K562 (cell line): ENCODE results near the gene DDX43. TPM values are rescaled to one million over a fixed set of nuclear protein-coding genes. Genes with fewer than 3 reads are reported as not detected.

Experiments
- ATAC-seq: fragments of 200-7000 bp; cut with Tn5 transposase; 3 replicates; pipeline ENCODE4 v1.9.1; 2020; ENCODE audit warnings: moderate library complexity
- BruUV-seq: library from RNA; stranded (reverse); fragments of 400-500 nt; replicated peaks from 2 replicates; lab custom pipeline; 2021; lab: Mats Ljungman, UMichigan
- CTCF ChIA-PET: fragments of 300-600 bp; formaldehyde crosslinking; extraction: SDS; loops from one replicate; lab custom pipeline; 2021; ENCODE audit warnings: low intra/inter-chr PET ratio; lab: Yijun Ruan, JAX
- POLR2A ChIA-PET: fragments of 300-600, 350-650 bp; sonication (Branson Sonifier 250); formaldehyde crosslinking; extraction: SDS; loops from one replicate; lab custom pipeline; 2021; ENCODE audit warnings: antibody characterized with exemption, inconsistent platforms; lab: Yijun Ruan, JAX
- DNase-seq, 4 experiments: peaks; one replicate each; pipeline versions ENCODE4 v3.0.0 to v3.0.0-alpha.2; 2011 to 2018; ENCODE audit warnings: low spot score in 3 of 4, mixed read lengths in 3 of 4; ENCODE audit errors: extremely low read depth in 1 of 4
- FAIRE-seq: peaks from 2 replicates; lab custom pipeline; 2011; peaks lifted over from hg19 to GRCh38; lab: Jason Lieb, UNC
- H2AFZ ChIP-seq: 2 replicates; pipeline ENCODE4 v1.6.0; 2011; ENCODE audit warnings: low read depth, low read length, control low read depth, inconsistent platforms
- H3K27ac ChIP-seq: fragments of 200-600 bp; 3 replicates; pipeline ENCODE4 v1.8.0; 2011; ENCODE audit warnings: low read depth, mild to moderate bottlenecking, control low read depth, inconsistent platforms, low read length, moderate library complexity, mixed read lengths; ENCODE audit errors: extremely low read depth
- H3K27me3 ChIP-seq, 2 experiments: fragments of 300-600 bp in 1 of 2; 2 replicates in 1 of 2; 3 replicates in 1 of 2; pipeline versions ENCODE4 v1.6.0 to v1.8.0; 2011; ENCODE audit warnings: inconsistent platforms in 2 of 2, low read length in 2 of 2, mild to moderate bottlenecking in 1 of 2, mixed read lengths in 1 of 2, moderate library complexity in 1 of 2; ENCODE audit not compliant: control insufficient read depth in 2 of 2, insufficient read depth in 2 of 2
- H3K36me3 ChIP-seq: fragments of 300-600 bp; 3 replicates; pipeline ENCODE4 v1.8.0; 2011; ENCODE audit warnings: mild to moderate bottlenecking, low read length, inconsistent platforms; ENCODE audit not compliant: control insufficient read depth, insufficient read depth
- H3K4me1 ChIP-seq, 2 experiments: fragments of 200-600 bp in 1 of 2; replicated peaks in 1 of 2; 2 replicates in 1 of 2; 3 replicates in 1 of 2; pipeline versions ENCODE4 v1.5.1 to v1.8.0; 2011; ENCODE audit warnings: inconsistent platforms in 2 of 2, low read length in 2 of 2, mild to moderate bottlenecking in 1 of 2, mixed read lengths in 1 of 2, moderate library complexity in 1 of 2; ENCODE audit not compliant: control insufficient read depth in 2 of 2, insufficient read depth in 2 of 2
- H3K4me2 ChIP-seq: 2 replicates; pipeline ENCODE4 v1.6.1; 2011; ENCODE audit warnings: low read length, control low read depth, inconsistent platforms, mixed read lengths; ENCODE audit not compliant: insufficient read depth
- H3K4me3 ChIP-seq: fragments of 200-600 bp; sonication (generic), shearing (Covaris generic); 2 replicates; pipeline ENCODE4 v1.5.1; 2016; ENCODE audit warnings: control low read depth, inconsistent platforms
- H3K79me2 ChIP-seq: fragments of 200-600 bp; 3 replicates; pipeline ENCODE4 v1.8.0; 2011; ENCODE audit warnings: low read length, inconsistent platforms; ENCODE audit not compliant: control insufficient read depth, insufficient read depth
- H3K9ac ChIP-seq, 2 experiments: 2 replicates each; pipeline versions ENCODE4 v1.6.0 to v1.6.1; 2011; ENCODE audit warnings: low read depth in 2 of 2, low read length in 2 of 2, control low read depth in 1 of 2, inconsistent platforms in 1 of 2, mild to moderate bottlenecking in 1 of 2, mixed read lengths in 1 of 2; ENCODE audit not compliant: insufficient read depth in 1 of 2
- H3K9me1 ChIP-seq: one replicate; pipeline ENCODE4 v1.6.0; 2011; ENCODE audit warnings: inconsistent platforms, mild to moderate bottlenecking, low read length, moderate library complexity; ENCODE audit not compliant: control insufficient read depth, insufficient read depth
- H3K9me3 ChIP-seq: replicated peaks from 2 replicates; pipeline ENCODE4 v1.5.1; 2011; ENCODE audit warnings: low read depth, low read length, inconsistent platforms; ENCODE audit not compliant: control insufficient read depth, insufficient read depth
- H4K20me1 ChIP-seq: replicated peaks from 2 replicates; pipeline ENCODE4 v1.6.1; 2011; ENCODE audit warnings: low read length, inconsistent platforms, mixed read lengths; ENCODE audit not compliant: control insufficient read depth, insufficient read depth
- CCNT2 ChIP-seq: IDR thresholded peaks from 2 replicates; pipeline ENCODE4 v1.6.1; 2011; ENCODE audit warnings: borderline replicate concordance, low read depth, mild to moderate bottlenecking, moderate library complexity, mixed read lengths, low read length; ENCODE audit not compliant: insufficient read length; ENCODE audit errors: extremely low read depth
- MBD2 ChIP-seq: sonication (generic); IDR thresholded peaks from 2 replicates; pipeline ENCODE4 v1.6.1; 2016; ENCODE audit warnings: low read depth, borderline replicate concordance
- NFIX ChIP-seq: fragments of 250-450 bp; sonication (Bioruptor Pico); IDR thresholded peaks from 2 replicates; pipeline ENCODE4 v1.4.0; 2020; ENCODE audit warnings: low read depth, mild to moderate bottlenecking, moderate library complexity
- SNRNP70 ChIP-seq: fragments of 200-400 bp; formaldehyde crosslinking; optimal IDR thresholded peaks from 2 replicates; pipeline ENCODE3; 2017; ENCODE audit warnings: low read depth, low read length
- WHSC1 ChIP-seq: IDR thresholded peaks from one replicate; pipeline ENCODE4 v1.6.1; 2012; ENCODE audit warnings: low read length, control low read depth, inconsistent platforms
- ZFP30 ChIP-seq: fragments of 250-450 bp; sonication (Bioruptor Pico); IDR thresholded peaks from 2 replicates; pipeline ENCODE4 v1.8.0; 2022; ENCODE audit warnings: moderate library complexity, mild to moderate bottlenecking, inconsistent platforms, borderline replicate concordance
- ZNF23 ChIP-seq: fragments of 250-450 bp; sonication (Bioruptor Pico); IDR thresholded peaks from 2 replicates; pipeline ENCODE4 v1.4.0; 2020; ENCODE audit warnings: mild to moderate bottlenecking
- WGBS: fragments of 100-300 bp; shearing (Covaris generic); methylation state at CpG from one replicate; pipeline ENCODE4 v1.1.6; 2016; ENCODE audit warnings: low coverage, mixed read lengths; ENCODE audit not compliant: insufficient coverage; ENCODE audit errors: missing lambda C conversion rate; 5-methylcytosine and 5-hydroxymethylcytosine counted together
- in situ Hi-C: fragments of 300-500 bp; cut with MboI; formaldehyde crosslinking; loops from 4 replicates; pipeline ENCODE4 v1.15.0; 2018; ENCODE audit warnings: inconsistent platforms, mixed read lengths
- intact Hi-C: fragments of 100-400 bp; cut with micrococcal nuclease; formaldehyde crosslinking; loops from 2 replicates; pipeline ENCODE4 v1.14.2; 2022
- polyA plus RNA-seq, 8 experiments: library from polyadenylated mRNA; depleted of rRNA in 4 of 8; stranded (reverse) in 5 of 8; unstranded in 3 of 8; fragments of >200 nt; fragmentation: Nextera tagmentation in 2 of 8; fragmentation: Illumina TruSeq in 1 of 8; extraction: Ambion mirVana in 2 of 8; extraction: Trizol in 1 of 8; gene quantifications; 2 replicates each; pipeline versions ENCODE4 v1.2.1 to v1.2.3, GENCODE V29; 2011 to 2014; ENCODE audit warnings: inconsistent platforms in 1 of 8, missing spikeins in 1 of 8
- total RNA-seq, 7 experiments: library from RNA; depleted of rRNA in 6 of 7; stranded (reverse); fragments of >200 nt in 6 of 7; fragmentation: Illumina TruSeq in 2 of 7; extraction: Trizol in 2 of 7; gene quantifications; 2 replicates each; pipeline versions ENCODE4 v1.2.1 to v1.2.3, GENCODE V29; 2011 to 2021; ENCODE audit warnings: low replicate concordance in 1 of 7
- TF ChIP-seq, protein P1 (sequence below): sonication (generic); formaldehyde crosslinking; IDR thresholded peaks from 2 replicates; pipeline ENCODE4 v1.8.0; 2022; ENCODE audit warnings: mild to moderate bottlenecking, missing genetic modification reagents
- TF ChIP-seq, protein P2 (sequence below): fragments of 200-400 bp; formaldehyde crosslinking; IDR thresholded peaks from 2 replicates; pipeline ENCODE4 v1.6.1; 2017; ENCODE audit warnings: mild to moderate bottlenecking, low read depth, low read length, moderate library complexity
- TF ChIP-seq, protein P3 (sequence below): sonication (generic); formaldehyde crosslinking; IDR thresholded peaks from 2 replicates; pipeline ENCODE4 v1.8.1; 2023; ENCODE audit warnings: mild to moderate bottlenecking, missing genetic modification reagents
- TF ChIP-seq, protein P4 (sequence below): fragments of 250-450 bp; sonication (Bioruptor Pico); IDR thresholded peaks from 2 replicates; pipeline ENCODE4 v1.8.0; 2021; ENCODE audit warnings: moderate library complexity, mild to moderate bottlenecking, inconsistent platforms

DDX43 gene
- total and polyA plus RNA-seq, 9 of the 15 experiments (the other 6 are each of a cell fraction or from before 2014, with no cell fraction given): 0.07 to 0.88 (median 0.25) TPM

DNA sequence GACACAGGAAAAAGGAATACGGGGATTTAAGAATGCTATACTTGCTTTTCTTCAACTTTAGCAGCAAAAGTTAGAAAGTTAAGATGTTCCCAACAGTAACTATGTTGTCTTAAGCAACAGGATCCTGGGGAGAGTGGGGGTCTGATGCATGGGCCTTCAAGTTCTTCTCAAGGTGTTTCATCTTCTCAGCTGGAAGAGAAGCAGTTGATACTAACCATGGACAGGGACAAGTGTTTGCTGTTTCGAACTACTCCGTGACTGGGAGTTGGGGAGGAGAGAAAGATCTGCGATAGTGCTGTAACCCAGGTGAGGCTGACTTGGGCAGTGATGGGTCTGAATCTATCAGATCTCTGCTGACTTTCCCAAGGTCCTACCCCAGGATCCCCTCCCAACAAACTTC, 26.0 kb upstream of the DDX43 start:
- Histone ChIP-seq H3K36me3 (no peaks in the 10 kb centered on the region), H3K4me2 (no peak overlapping the region), H2AFZ (no peak overlapping the region), H3K27ac (no peak overlapping the region), H3K9me3 (no peaks in the 10 kb centered on the region), H3K9ac (no peak overlapping the region), H3K4me3 (no peak overlapping the region), H4K20me1 (no peaks in the 10 kb centered on the region), H3K27me3 (peaks cover 0 to 17% of the 10 kb centered on the region in 2 experiments; a peak in 3 of 5 replicates), H3K79me2 (no peaks in the 10 kb centered on the region), H3K4me1 (peaks cover 4 to 9% of the 10 kb centered on the region in 2 experiments; a peak in 3 of 5 replicates), H3K9me1 (no peaks in the 10 kb centered on the region)
- ATAC-seq: no peak; the same call in 2 of the 3 replicates
- no peak for DNase-seq
- intact Hi-C loops: no loop called here
- POLR2A ChIA-PET: interaction anchor here (0.7 to 0.9 kb wide), 3 partner anchors 10 to 106 kb away, joined by 3 to 4 read pairs (median 3); partner anchors contain the start of gene KHDC1
- BruUV-seq: no TSS peak
- no peak for FAIRE-seq
- in situ Hi-C loops: no loop called here
- 67% methylated on average over 4 of the region's 4 CpGs for WGBS
- CTCF ChIA-PET: no interaction called here
- TF ChIP-seq NFIX (CRISPR knock-in tag) (no peak), WHSC1 (no peak), ZFP30 (CRISPR knock-in tag) (no peak), ZNF23 (no peak), MBD2 (no peak), CCNT2 (no peak), SNRNP70 (no peak)
- TF ChIP-seq, protein P1, sequence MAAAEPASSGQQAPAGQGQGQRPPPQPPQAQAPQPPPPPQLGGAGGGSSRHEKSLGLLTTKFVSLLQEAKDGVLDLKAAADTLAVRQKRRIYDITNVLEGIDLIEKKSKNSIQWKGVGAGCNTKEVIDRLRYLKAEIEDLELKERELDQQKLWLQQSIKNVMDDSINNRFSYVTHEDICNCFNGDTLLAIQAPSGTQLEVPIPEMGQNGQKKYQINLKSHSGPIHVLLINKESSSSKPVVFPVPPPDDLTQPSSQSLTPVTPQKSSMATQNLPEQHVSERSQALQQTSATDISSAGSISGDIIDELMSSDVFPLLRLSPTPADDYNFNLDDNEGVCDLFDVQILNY (CRISPR knock-in tag): no peak
- TF ChIP-seq, protein P2, sequence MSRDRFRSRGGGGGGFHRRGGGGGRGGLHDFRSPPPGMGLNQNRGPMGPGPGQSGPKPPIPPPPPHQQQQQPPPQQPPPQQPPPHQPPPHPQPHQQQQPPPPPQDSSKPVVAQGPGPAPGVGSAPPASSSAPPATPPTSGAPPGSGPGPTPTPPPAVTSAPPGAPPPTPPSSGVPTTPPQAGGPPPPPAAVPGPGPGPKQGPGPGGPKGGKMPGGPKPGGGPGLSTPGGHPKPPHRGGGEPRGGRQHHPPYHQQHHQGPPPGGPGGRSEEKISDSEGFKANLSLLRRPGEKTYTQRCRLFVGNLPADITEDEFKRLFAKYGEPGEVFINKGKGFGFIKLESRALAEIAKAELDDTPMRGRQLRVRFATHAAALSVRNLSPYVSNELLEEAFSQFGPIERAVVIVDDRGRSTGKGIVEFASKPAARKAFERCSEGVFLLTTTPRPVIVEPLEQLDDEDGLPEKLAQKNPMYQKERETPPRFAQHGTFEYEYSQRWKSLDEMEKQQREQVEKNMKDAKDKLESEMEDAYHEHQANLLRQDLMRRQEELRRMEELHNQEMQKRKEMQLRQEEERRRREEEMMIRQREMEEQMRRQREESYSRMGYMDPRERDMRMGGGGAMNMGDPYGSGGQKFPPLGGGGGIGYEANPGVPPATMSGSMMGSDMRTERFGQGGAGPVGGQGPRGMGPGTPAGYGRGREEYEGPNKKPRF: no peak
- TF ChIP-seq, protein P3, sequence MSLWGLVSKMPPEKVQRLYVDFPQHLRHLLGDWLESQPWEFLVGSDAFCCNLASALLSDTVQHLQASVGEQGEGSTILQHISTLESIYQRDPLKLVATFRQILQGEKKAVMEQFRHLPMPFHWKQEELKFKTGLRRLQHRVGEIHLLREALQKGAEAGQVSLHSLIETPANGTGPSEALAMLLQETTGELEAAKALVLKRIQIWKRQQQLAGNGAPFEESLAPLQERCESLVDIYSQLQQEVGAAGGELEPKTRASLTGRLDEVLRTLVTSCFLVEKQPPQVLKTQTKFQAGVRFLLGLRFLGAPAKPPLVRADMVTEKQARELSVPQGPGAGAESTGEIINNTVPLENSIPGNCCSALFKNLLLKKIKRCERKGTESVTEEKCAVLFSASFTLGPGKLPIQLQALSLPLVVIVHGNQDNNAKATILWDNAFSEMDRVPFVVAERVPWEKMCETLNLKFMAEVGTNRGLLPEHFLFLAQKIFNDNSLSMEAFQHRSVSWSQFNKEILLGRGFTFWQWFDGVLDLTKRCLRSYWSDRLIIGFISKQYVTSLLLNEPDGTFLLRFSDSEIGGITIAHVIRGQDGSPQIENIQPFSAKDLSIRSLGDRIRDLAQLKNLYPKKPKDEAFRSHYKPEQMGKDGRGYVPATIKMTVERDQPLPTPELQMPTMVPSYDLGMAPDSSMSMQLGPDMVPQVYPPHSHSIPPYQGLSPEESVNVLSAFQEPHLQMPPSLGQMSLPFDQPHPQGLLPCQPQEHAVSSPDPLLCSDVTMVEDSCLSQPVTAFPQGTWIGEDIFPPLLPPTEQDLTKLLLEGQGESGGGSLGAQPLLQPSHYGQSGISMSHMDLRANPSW (CRISPR knock-in tag): no peak
- TF ChIP-seq, protein P4, sequence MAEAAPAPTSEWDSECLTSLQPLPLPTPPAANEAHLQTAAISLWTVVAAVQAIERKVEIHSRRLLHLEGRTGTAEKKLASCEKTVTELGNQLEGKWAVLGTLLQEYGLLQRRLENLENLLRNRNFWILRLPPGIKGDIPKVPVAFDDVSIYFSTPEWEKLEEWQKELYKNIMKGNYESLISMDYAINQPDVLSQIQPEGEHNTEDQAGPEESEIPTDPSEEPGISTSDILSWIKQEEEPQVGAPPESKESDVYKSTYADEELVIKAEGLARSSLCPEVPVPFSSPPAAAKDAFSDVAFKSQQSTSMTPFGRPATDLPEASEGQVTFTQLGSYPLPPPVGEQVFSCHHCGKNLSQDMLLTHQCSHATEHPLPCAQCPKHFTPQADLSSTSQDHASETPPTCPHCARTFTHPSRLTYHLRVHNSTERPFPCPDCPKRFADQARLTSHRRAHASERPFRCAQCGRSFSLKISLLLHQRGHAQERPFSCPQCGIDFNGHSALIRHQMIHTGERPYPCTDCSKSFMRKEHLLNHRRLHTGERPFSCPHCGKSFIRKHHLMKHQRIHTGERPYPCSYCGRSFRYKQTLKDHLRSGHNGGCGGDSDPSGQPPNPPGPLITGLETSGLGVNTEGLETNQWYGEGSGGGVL: no peak
